Measurements from ENCODE around the gene ITGAD. TPM values are rescaled to one million over a fixed set of nuclear protein-coding genes. Genes with fewer than 3 reads are reported as not detected.

Gene ITGAD
- total and polyA plus RNA-seq, 2 donors (not counting 3 experiments of a cell fraction or from before 2014, with no cell fraction given), result not detected

GRCh38 chr16:31356566-31357323 lies 36.4 kb upstream of the ITGAD start:
- no peaks in the 10 kb centered on the region for H3K9me1 ChIP-seq (replicated peaks; ENCODE audit: control insufficient read depth, extremely low read depth, insufficient read depth, low read length)
- H3K79me2 ChIP-seq (ENCODE audit: control insufficient read depth, insufficient read depth, low read length), result no peaks in the 10 kb centered on the region
- DNase-seq (ENCODE audit: low read depth, low spot score), result no peak
- no peaks in the 10 kb centered on the region for H3K9me3 ChIP-seq (replicated peaks; ENCODE audit: control insufficient read depth, insufficient read depth, low read length)
- no peaks in the 10 kb centered on the region for H3K27me3 ChIP-seq (ENCODE audit: control insufficient read depth in 2 of 2, insufficient read depth in 2 of 2, low read length in 2 of 2)
- FAIRE-seq, result no peak
- intact Hi-C loops (cut with micrococcal nuclease) (no loop called here), dilution Hi-C loops (cut with MboI; ENCODE audit: extremely low pct_ligation_motif_present, low sequenced_read_pairs) (no loop called here)
- CTCF ChIA-PET, result interaction anchor here (0.6 to 1.6 kb wide), 2 partner anchors 33 to 80 kb away, joined by 3 read pairs; no protein-coding TSS in a partner anchor
- no peaks in the 10 kb centered on the region for H3K36me3 ChIP-seq (ENCODE audit: control insufficient read depth in 2 of 2, extremely low read depth in 1 of 2, insufficient read depth in 2 of 2, low read length in 2 of 2)
- H3K4me3 ChIP-seq (replicated peaks in 1 of 3; ENCODE audit: insufficient read depth in 1 of 3, low read depth in 1 of 3, low read length in 3 of 3), result no peak overlapping the region
- TF ChIP-seq POLR2AphosphoS5 (IDR thresholded peaks at IDR 0.05; ENCODE audit: insufficient read depth, low read depth, low read length) (no peak), POLR2A (IDR thresholded peaks at IDR 0.05; ENCODE audit: low read depth, low read length) (no peak), FOS (IDR thresholded peaks at IDR 0.05; ENCODE audit: borderline replicate concordance, insufficient read depth, low read length) (no peak), MYC (IDR thresholded peaks at IDR 0.05; ENCODE audit: low read depth, low read length) (no peak), MAX (IDR thresholded peaks at IDR 0.05; ENCODE audit: insufficient read depth, insufficient read length) (no peak), JUN (IDR thresholded peaks at IDR 0.05; ENCODE audit: borderline replicate concordance, insufficient read depth, insufficient read length, low read depth) (no peak), GATA2 (IDR thresholded peaks at IDR 0.05; ENCODE audit: insufficient read depth, insufficient read length, low read depth, low read length) (no peak), EZH2 (IDR thresholded peaks at IDR 0.05; ENCODE audit: borderline replicate concordance, low read depth, low read length, severe bottlenecking) (no peak)
- TF ChIP-seq, protein P1, sequence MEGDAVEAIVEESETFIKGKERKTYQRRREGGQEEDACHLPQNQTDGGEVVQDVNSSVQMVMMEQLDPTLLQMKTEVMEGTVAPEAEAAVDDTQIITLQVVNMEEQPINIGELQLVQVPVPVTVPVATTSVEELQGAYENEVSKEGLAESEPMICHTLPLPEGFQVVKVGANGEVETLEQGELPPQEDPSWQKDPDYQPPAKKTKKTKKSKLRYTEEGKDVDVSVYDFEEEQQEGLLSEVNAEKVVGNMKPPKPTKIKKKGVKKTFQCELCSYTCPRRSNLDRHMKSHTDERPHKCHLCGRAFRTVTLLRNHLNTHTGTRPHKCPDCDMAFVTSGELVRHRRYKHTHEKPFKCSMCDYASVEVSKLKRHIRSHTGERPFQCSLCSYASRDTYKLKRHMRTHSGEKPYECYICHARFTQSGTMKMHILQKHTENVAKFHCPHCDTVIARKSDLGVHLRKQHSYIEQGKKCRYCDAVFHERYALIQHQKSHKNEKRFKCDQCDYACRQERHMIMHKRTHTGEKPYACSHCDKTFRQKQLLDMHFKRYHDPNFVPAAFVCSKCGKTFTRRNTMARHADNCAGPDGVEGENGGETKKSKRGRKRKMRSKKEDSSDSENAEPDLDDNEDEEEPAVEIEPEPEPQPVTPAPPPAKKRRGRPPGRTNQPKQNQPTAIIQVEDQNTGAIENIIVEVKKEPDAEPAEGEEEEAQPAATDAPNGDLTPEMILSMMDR (IDR thresholded peaks at IDR 0.05; ENCODE audit: extremely low read depth in 1 of 2, insufficient read depth in 1 of 2, low read depth in 1 of 2, low read length in 2 of 2), result no peak
- no peaks in the 10 kb centered on the region for H4K20me1 ChIP-seq (replicated peaks; ENCODE audit: control insufficient read depth, extremely low read depth, insufficient read depth, low read length)
- BruUV-seq (replicated peaks), result no TSS peak
- H3K27ac ChIP-seq (ENCODE audit: insufficient read depth, low read depth, low read length), result no peak overlapping the region
- H2AFZ ChIP-seq (ENCODE audit: low read depth, low read length), result no peak overlapping the region
- H3K9ac ChIP-seq (replicated peaks; ENCODE audit: extremely low read depth, insufficient read depth, low read length), result no peak overlapping the region
- H3K4me2 ChIP-seq (ENCODE audit: insufficient read depth, low read length), result no peak overlapping the region
- POLR2A ChIA-PET, result no interaction called here
- peaks cover 4% of the 10 kb centered on the region for H3K4me1 ChIP-seq (ENCODE audit: control insufficient read depth, extremely low read depth, insufficient read depth, low read length)

All from endothelial cell of umbilical vein (primary cell).